CD4-positive, alpha-beta T cell treated with Interleukin-6 for 4 hours (primary cell): ENCODE results near the gene ALOX12.

Experiments
- DNase-seq: peaks from one replicate; pipeline ENCODE4 v3.0.0-alpha.2; 2020; ENCODE audit warnings: mixed read lengths

Gene ALOX12

DNA sequence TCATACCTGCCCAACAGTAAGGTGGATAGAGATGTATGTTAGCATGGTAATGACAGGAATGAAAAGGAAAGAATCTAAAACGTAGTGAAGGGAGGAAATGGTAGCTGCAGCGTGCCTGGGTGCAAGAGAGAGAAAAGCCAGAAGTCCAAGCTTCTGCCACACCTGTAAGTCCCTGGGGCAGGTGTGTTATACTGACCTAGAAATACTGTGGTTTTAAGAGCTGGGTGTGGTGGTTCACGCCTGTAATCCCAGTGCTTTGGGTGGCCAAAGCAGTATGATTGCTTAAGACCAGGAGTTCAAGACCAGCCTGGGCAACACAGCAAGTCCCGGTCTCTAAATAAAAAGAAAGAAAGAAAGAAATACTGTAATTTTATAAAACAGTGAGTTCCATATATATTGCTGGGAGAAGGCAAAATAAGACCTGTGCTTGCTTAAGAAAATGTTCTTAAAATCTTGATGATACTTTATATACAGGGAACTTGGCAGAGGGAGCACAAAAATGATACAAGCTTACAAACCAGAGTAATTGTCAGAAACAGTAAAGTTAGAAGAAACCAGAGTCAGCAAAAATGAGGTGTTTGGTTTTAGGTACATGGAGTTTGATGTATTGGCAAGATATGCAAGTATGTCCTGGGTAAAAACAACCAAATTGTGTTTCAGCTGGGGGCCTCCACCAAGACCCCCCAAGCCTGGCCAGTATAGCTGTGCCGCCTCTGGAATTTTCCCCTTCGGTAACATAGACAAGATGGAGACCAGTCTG lies 6.6 kb downstream of the ALOX12 start:
- DNase-seq: no peak

DNA sequence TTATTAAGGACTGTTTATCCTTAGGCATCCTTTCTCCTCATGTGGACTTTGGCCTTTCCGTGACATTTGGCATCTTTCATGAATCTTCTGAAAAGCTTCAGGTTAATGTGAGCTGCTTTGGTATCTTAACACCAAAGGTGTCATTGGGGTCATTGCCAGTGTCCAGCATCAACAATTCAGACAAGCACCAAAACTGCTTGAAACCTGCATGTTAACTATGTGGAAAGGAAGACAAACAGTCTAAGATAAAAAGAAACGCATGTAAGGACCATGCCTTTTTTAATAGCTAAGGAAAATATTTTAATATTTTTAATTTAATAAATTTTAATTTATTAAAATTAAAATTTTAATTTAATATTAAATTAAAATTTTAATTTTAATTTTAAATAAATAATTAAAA lies 7.9 kb downstream of the ALOX12 start:
- DNase-seq: no peak

DNA sequence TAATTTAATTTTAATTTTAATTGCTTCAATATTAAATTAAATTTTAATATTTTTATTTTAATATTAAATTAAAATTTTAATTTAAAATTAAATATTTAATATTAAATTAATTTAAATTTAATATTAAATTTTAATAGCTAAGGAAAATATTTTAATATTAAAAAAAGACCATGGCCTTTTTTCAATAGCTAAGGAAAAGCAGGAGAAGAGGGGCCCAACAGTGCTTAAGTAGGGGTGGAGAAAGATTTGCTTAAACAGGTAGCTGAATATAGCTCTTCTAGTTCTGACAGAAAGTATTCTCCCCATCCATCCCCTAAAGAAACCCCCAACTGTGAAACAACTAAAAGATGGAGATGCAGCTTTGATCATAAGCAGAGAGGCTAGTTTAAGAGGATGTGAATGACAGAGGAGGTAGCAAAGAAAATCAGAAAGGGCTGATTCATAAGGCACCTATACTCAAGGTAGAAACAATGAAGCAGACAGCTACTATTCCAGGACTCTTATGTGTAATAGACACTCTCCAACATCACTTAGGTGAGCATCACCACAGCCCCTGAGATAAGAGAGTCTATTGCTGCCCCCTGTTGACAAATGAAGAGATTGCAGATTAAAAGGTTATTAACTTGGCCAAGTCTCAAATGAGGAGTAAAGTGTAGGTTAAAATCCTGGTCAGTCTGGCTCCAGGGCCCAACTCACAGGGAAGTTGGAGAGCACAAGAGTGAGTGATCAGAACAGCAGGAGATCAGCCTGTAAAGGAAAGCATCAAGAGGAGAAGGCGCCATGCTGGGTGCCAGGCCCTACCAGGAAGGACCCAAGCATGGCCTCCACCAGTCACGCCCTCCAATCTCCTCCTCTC lies 8.8 kb downstream of the ALOX12 start:
- peak; percentile 43 for DNase-seq

DNA sequence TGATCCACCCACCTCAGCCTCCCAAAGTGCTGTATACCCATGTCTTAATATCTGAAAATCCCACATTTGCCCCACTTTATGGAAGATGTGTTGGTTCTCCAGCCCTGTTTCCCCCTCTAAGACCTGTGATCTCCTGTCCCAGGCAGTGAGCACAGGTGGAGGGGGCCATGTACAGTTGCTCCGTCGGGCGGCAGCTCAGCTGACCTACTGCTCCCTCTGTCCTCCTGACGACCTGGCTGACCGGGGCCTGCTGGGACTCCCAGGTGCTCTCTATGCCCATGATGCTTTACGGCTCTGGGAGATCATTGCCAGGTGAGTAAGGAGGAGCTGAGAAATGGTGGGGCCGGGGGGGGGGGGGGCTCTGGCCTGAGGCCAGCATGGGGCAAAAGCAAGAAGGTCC lies 9.9 kb downstream of the ALOX12 start:
- DNase-seq: no peak

DNA sequence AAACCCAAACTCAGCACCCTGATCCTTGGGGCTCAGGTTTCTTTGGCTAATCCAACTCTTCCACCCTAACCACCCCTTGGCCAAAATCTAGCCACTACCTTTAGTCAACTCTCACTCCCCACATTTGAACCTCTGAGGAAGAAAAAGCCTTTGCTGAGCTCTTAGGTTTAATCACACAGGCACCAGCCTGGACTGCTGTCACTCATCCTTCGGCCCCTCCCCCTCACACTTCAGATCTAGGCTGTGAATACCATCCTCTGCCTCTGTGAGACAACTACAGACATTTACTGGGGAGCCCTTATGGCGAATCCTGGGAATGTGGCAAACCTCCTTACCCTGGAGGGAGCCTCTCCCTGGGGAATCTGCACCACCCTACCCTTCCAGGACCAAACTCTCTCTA lies 11.3 kb downstream of the ALOX12 start:
- DNase-seq: no peak

DNA sequence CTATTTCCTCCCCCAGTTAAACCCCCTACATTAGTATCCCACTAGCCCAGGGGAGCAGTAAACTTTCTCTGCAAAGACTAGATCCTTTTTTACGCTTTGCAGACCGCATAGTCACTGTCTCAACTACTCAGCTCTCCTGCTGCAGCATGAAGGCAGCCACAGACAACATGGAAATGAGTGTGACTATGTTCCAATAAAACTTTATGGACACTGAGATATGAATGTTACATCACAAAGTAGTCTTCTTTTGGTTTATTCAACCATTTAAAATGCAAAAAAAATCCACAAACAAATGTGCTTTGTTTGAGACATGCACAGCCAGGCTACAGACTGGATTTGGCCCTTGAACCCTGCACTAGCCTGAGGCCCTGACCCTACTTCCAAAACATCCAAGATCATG lies 14.7 kb downstream of the ALOX12 start:
- DNase-seq: no peak

DNA sequence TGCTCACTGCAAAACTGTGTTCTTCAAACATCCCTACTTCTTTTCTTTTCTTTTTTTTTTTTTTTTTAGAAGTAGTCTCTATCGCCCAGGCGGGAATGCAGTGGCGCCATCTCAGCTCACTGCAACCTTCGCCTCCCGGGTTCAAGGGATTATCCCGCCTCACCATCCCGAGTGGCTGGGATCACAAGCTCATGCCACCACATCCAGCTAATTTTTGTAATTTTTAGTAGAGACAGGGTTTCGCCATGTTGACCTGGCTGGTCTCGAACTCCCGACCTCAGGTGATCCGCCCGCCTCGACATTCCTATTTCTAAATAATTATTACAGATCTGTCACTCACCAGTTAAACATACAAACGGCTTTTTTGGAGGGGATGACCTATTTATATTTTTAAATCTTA lies 15.6 kb downstream of the ALOX12 start:
- no peak for DNase-seq

DNA sequence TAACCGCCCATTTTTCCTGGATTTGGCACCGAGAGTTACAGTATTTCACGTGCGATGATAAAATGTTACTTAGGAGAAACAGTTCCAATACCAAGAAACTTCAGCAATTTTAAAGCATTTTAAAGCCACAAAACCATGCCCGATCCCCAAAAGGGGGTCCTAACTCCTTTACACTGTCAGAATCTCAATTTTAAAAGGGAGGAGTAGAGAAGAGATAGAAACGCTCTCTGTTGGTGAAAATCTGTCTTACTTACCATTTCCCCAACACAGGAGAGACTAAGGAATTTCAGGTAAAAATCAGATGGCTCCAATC lies 16.0 kb downstream of the ALOX12 start:
- no peak for DNase-seq

DNA sequence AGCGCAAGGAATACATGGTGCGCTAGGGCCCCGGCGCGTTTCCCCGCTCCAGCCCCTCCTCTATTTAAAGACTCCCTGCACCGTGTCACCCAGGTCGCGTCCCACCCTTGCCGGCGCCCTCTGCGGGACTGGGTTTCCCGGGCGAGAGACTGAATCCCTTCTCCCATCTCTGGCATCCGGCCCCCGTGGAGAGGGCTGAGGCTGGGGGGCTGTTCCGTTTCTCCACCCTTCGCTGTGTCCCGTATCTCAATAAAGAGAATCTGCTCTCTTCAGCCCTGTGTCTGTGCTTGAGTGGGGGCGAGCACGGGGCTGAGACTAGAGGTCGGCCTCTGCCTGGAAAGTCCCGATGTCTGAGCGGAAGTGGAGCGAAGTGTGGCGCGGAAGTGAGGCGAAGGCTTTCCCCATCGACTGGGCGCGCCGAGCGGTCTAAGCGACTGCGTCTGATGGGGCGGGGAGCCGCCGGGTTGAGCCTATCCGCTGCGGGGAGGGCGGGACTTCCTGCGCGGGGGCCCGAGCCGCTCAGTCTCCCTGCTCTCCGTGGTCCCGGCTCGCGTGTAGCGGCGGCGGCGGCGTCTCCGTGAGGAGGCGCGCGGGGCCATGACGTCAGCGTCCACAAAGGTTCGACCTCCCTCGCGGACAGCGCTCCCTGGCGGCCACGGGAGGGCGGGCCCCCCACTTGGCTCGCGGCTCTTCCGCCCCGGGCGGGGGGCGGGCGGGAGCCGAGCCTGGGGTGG lies 18.6 kb downstream of the ALOX12 start:
- peak; percentile 98 for DNase-seq

DNA sequence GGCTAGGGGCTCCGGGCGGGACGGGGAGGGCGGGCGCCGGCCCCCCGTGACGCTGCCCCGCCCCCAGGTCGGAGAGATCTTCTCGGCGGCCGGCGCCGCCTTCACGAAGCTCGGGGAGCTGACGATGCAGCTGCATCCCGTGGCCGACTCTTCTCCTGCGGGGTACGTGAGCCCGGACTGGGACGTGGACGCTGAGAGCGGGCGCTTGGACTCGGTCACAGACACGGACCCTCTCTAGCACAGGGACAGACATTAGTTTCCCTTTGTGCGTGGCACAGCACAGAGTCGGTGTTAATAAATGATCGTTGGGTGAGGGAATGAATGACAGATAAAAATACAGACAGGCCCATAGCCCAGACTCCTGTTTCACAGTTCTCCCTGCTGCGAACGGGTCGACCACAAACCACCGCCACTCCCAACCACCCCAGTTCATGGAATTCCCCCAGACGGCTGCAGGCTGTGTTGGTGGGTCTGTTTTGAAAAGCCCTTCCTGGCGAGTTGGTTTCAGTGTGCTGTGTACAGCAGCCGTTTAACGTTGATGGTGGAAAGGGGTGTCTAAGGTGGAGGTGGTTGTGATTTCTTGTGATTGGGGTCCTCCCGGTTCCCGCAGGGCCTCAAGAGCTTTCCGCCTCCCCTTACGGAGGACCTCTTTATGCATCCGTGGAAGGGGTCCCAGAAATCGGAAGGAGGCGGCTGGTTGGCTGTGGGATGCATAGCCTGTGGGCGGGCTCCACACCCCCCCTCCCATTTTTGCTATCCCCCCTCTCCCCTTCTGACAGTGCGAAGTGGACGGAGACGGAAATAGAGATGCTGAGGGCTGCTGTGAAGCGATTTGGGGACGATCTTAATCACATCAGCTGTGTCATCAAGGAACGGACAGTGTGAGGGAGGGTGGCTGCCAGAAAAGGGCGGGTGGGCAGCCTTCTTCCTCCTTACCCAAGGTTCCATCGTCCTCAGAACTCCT lies 19.4 kb downstream of the ALOX12 start:
- DNase-seq: peak; percentile 65

DNA sequence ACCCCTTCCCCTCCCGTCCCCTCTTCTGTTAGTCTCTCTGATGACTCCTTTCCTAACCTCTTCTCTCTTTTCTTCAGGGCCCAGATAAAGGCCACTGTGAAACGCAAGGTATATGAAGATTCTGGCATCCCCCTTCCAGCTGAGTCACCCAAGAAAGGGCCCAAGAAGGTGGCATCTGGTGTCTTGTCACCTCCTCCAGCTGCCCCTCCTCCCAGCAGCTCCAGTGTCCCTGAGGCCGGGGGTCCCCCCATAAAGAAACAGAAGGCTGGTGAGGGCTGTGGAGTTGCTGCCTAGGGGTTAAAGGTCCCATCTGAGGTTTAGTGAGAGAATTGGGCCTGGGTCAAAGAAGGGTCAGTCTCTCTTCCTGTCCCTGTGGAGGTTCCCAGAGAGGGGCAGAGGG lies 20.6 kb downstream of the ALOX12 start:
- DNase-seq: no peak

DNA sequence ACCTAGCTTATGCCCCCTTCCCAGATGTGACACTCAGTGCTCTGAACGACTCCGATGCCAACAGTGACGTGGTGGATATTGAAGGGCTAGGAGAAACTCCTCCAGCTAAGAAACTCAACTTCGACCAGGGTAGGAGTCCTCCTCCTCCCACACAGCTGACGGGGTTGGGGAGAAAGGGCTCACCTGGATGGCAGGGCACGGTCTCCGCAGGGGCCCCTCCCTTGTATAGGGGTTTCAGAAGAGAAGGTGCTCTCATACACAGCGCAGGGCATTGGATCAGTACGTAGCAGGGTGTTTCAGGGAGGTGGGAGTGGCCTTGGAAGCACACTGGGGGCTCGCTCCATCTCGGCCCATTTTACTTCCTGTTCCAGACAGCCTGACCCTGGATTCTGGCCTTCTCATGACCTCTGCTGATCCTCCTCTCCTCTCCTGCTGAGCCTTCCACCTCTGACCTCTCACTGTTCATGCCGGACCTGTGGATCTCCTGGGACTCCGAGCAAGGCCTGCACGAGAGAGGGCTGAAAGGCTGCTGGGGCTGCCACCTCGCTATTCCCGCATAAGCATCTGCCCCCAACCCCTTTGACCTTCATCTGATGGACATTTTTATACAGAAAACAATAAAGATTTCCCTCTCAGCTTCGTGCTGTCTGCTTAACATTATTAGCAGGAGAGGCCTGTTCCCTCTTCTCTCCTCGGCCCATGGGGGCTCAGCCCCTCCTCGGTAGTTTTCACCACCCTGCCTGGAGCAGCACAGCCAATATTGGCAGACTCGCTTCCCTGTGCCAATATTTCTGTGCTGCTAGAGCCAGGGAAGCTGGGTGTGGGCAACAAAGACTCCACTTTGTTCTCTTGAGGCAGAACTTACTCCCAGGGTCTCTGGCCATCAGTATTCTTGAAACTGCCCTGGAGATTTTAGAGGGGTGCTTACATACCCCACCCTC lies 21.3 kb downstream of the ALOX12 start:
- DNase-seq: no peak

DNA sequence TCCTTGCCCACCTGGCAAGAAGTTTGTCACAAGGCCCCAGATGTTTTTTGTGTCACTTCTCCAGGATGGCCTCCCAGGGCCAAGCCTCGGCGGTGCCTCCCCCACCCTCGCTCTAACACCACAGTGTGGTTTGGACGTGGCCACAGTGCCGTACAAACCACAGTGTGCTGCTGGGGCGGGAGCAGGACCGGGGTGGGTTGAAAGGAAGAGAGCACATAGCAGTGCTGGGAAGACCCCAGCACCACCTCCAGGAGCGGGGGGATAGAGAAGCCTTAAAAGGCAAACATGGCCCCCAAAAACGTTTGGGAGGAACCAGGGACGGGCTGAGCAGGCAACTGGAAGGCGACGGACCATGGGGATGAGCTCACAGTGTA lies 22.0 kb downstream of the ALOX12 start:
- no peak for DNase-seq

DNA sequence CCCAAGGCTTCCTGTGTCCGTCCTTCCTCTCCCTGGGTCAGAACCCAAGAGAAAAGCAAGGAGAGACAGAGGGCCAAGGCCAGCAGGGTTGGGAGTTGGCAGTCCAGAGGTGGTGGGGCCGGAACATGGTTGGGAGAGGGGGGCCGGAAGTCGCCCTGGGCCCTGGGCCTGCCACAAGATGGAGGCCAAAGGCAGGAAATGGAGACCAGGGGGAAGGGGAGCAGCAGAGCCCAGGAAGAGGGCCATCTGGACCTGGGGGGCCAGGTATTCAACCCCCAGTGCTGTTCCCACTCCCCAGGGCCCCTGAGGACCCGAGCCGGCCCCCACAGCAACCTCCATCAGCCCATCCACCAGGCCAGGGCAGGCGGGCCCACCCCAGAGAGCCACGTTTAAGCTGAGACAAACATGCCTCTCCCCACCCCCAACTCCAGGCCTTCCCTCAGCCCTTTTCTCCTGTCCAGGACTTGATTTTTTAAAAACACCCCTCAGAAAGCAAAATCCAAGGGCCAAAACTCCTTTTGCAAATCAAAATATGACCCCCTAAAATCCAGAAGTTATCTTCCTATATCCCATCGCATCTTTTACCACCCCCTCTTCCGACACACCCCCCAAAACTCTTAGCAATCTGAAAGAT lies 22.6 kb downstream of the ALOX12 start:
- DNase-seq: no peak

DNA sequence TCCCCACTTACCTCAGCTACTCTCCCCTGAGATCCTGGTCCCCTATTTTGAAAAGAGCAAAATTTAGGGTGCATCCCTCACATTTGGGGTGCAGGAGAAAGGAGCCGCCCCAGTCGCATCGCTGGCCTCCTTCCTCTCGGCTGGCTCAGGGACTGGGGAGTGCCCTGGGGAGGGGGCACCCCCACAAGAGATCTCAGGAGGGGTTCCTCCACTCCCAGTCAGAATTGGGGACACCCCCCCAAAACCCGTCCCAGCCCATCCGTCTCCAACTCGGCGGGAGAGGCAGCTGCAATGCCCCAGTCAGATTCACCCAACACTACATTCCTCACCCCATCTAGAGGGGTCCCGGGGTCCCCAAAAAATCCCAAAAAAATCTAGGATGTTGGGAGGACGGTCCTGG lies 23.5 kb downstream of the ALOX12 start:
- no peak for DNase-seq

DNA sequence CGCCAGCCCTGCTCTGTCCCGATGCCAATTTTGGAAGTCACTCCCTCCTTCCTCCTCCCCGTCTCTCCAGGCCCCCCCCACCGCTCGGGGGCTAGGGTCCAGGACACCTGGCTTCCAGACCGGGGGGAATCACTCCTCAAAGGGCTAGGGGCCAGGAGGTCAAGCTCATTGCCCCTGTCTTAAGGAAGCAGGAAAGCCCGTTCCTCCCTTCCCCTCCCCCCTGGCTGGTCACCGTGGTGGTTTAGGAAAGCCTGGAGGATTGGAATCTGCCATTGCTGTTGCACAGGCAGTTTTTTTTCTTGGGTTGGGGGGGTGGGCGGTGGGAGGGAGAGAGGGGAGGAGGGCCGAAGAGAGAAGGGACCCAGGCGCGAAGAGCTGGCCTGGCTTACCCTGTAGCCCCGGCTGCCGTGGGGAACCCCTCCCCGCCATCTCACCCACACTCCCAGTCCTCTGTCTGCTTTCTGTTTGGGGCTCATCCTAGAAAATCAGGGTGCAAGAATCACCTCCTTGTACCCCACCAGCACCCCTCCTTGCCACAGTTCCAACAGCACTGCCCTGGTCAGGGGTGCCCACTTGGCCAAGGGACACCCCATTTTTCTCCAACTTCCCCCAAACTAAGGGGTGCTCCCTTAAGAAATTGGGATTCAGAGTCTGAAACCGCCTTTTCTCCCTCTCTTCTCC lies 24.1 kb downstream of the ALOX12 start:
- DNase-seq: no peak

DNA sequence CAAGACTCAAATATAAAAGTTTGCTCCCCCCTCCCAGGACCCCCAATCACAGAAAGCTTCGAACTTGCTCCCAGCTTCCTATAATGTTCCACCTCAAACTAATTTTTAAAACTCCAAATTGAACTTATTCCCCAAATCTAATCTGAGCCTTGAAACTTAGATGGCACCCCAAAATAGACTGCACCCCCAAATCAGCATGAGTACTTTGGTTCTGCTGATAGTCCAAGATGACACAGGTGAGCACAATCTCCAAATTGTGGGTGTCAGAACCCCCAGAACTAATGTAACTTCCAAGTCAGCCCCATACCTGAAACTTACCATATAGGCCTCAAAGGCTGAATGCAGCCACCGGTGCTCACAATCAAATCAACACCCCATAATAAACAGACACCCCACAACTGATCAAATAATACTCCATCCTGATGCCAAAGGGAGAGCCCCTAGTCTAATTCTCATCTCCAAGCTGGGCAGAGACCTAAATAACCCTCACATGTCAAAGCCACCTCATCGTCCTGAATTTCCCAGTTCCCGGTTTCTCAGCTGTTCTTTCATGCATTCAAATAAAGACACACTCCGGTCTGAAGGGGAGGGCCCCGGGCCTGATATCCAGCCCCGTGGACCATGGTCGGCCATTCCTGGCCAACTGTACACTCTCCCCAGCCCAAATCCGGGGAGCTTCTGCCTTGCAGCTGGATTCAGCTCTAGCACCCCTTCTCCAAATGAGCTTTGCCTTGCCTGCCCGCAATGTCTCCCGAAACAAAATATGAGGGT lies 25.2 kb downstream of the ALOX12 start:
- no peak for DNase-seq

DNA sequence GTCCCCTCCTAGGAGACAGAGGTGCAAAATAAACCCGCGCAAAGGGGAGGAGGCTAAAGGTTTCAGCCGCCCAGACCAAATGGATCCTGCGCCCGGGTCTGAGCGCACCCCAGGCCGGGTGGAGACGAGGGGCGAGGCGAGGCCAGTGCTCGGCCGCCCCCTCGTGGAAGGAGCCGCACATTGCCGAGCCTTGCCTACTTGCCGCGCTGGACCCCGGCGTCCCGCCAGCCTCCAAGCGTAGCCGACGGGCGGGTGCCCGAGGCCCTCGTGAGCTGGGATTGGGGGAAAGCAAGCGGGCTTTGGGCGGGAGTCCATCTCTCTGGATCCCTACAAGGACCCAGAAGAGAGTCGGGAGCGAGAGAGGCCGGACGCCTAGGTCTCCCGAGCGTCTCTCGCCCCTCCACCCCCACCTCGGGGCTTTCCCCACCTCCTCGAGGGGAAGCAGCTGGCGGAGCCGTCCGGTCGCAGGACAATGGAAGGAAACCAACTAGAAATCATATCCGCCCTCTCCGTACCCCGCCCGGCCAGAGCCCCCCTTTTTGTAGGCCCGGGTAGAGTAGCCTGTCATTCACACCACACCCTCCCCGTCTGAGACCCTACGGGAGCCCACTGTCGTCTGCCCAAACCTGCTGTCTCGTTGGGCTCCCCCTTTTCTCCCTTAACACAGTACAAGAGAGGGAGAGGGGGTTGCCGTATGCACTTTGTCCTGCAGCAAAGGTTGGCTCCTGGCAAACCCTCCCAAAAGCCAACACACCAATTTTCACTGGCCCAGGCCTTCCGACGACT lies 26.3 kb downstream of the ALOX12 start:
- peak; percentile 83 for DNase-seq
